Measurements from ENCODE around the gene GGTLC2.
"Not testable (repeated sequence)": the region's sequence is repeated elsewhere in the genome, so short reads cannot be mapped to it uniquely, and the experiment has no call there.

GGTLC2 gene

GRCh38 chr22:22644314-22644713 is at the start of gene GGTLC2:
Gene GGTLC2, plus strand, starts transcription at chr22:22644614. Its CDS starts 1,732 bp downstream, at chr22:22646346.
- not testable (repeated sequence) for DNase-seq

GRCh38 chr22:22595001-22595835 is 49.2 kb upstream of the GGTLC2 start:
- DNase-seq, result no peak

GRCh38 chr22:22598144-22598543 is 46.3 kb upstream of the GGTLC2 start:
- no peak for DNase-seq

- no peak for DNase-seq
Observed at GRCh38 chr22:22599248-22599647, 45.2 kb upstream of the GGTLC2 start.

- DNase-seq, result no peak
Observed at GRCh38 chr22:22600531-22601261, 43.7 kb upstream of the GGTLC2 start.

- DNase-seq, result no peak
Observed at GRCh38 chr22:22603470-22603947, 40.9 kb upstream of the GGTLC2 start.

- DNase-seq, result no peak
Observed at GRCh38 chr22:22604326-22605073, 39.9 kb upstream of the GGTLC2 start.

GRCh38 chr22:22605074-22605404 is 39.4 kb upstream of the GGTLC2 start:
- no peak for DNase-seq

GRCh38 chr22:22608022-22608421 is 36.4 kb upstream of the GGTLC2 start:
- not testable (repeated sequence) for DNase-seq

GRCh38 chr22:22609291-22609690 is 35.1 kb upstream of the GGTLC2 start:
- DNase-seq, result no peak

- DNase-seq, result no peak
Observed at GRCh38 chr22:22612516-22612915, 31.9 kb upstream of the GGTLC2 start.

GRCh38 chr22:22614065-22614464 is 30.3 kb upstream of the GGTLC2 start:
- DNase-seq, result no peak

- no peak for DNase-seq
Observed at GRCh38 chr22:22616636-22617035, 27.8 kb upstream of the GGTLC2 start.

- DNase-seq, result no peak
Observed at GRCh38 chr22:22618448-22618847, 26.0 kb upstream of the GGTLC2 start.

GRCh38 chr22:22618923-22619322 is 25.5 kb upstream of the GGTLC2 start:
- DNase-seq, result no peak

GRCh38 chr22:22619765-22620414 is 24.5 kb upstream of the GGTLC2 start:
- DNase-seq, result no peak

GRCh38 chr22:22628546-22629495 is 15.6 kb upstream of the GGTLC2 start:
- DNase-seq, result not testable (repeated sequence)

- DNase-seq, result not testable (repeated sequence)
Observed at GRCh38 chr22:22631223-22631652, 13.2 kb upstream of the GGTLC2 start.

GRCh38 chr22:22632226-22632625 is 12.2 kb upstream of the GGTLC2 start:
- DNase-seq, result not testable (repeated sequence)

GRCh38 chr22:22633533-22633932 is 10.9 kb upstream of the GGTLC2 start:
- not testable (repeated sequence) for DNase-seq

GRCh38 chr22:22636260-22636659 is 8.2 kb upstream of the GGTLC2 start:
- not testable (repeated sequence) for DNase-seq

Measured in GDM1 (cell line).